Activated CD4-positive, alpha-beta T cell treated with anti-CD3 and anti-CD28 coated beads for 36 hours (primary cell): Measurements from ENCODE around the gene CCDC6. TPM values are rescaled to one million over a fixed set of nuclear protein-coding genes. Genes with fewer than 3 reads are reported as not detected.
"Not testable (repeated sequence)": the region's sequence is repeated elsewhere in the genome, so short reads cannot be mapped to it uniquely, and the experiment has no call there.

Experiments used
- ATAC-seq: fragments of 200-7000 bp; cut with Tn5 transposase; one replicate; pipeline ENCODE4 v1.10.0; 2021; ENCODE audit warnings: mild to moderate bottlenecking, moderate library complexity
- CTCF ChIA-PET: fragments of 350-600 bp; sonication (Branson Sonifier 250); formaldehyde crosslinking; loops from one replicate; lab custom pipeline; 2021; ENCODE audit warnings: antibody characterized with exemption; lab: Charles Lee
- POLR2A ChIA-PET: fragments of 350-600 bp; sonication (Branson Sonifier 250); formaldehyde crosslinking; loops from one replicate; lab custom pipeline; 2021; ENCODE audit warnings: antibody characterized with exemption, inconsistent platforms; lab: Charles Lee
- DNase-seq: peaks from one replicate; pipeline ENCODE4 v3.0.0-alpha.2; 2020
- H3K27ac Mint-ChIP-seq: one replicate; pipeline ENCODE4 v1.8.0; 2021; ENCODE audit warnings: mixed read lengths
- H3K27me3 Mint-ChIP-seq: one replicate; pipeline ENCODE4 v1.8.0; 2021; ENCODE audit warnings: mixed read lengths
- H3K36me3 Mint-ChIP-seq: one replicate; pipeline ENCODE4 v1.8.0; 2021; ENCODE audit warnings: low read depth, mixed read lengths
- H3K4me1 Mint-ChIP-seq: one replicate; pipeline ENCODE4 v1.8.0; 2021; ENCODE audit warnings: mixed read lengths
- H3K4me3 Mint-ChIP-seq: one replicate; pipeline ENCODE4 v1.8.0; 2021; ENCODE audit warnings: mild to moderate bottlenecking, moderate library complexity, mixed read lengths
- H3K9me3 Mint-ChIP-seq: one replicate; pipeline ENCODE4 v1.8.0; 2021; ENCODE audit warnings: low read depth, mixed read lengths
- intact Hi-C, 2 experiments: fragments of 100-400 bp; cut with DNase I in 1 of 2; cut with micrococcal nuclease in 1 of 2; formaldehyde crosslinking; loops; one replicate each; pipeline versions ENCODE4 v1.14.2 to v1.15.1; 2022 to 2024; cut with DNase I, micrococcal nuclease
- total RNA-seq, 2 experiments: library from RNA; stranded (reverse); gene quantifications; one replicate each; pipeline ENCODE4 v1.2.3, GENCODE V29; 2021

The CCDC6 gene
- total RNA-seq, 2 experiments from 2014 or later, result 49.7 to 53.0 TPM

DNA sequence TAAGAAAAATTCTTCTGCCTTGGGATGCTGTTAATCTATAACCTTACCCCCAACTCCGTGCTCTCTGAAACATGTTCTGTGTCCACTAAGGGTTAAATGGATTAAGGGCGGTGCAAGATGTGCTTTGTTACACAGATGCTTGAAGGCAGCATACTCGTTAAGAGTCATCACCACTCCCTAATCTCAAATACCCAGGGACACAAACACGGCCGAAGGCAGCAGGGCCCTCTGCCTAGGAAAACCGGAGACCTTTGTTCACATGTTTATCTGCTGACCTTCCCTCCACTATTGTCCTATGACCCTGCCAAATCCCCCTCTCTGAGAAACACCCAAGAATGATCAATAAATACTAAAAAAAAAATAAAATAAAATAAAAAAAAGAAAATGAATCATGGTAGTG lies 161.6 kb downstream of the CCDC6 start:
- POLR2A ChIA-PET, H3K27ac Mint-ChIP-seq, H3K4me1 Mint-ChIP-seq, H3K27me3 Mint-ChIP-seq, ATAC-seq, H3K9me3 Mint-ChIP-seq, CTCF ChIA-PET, H3K36me3 Mint-ChIP-seq, DNase-seq, H3K4me3 Mint-ChIP-seq, intact Hi-C loops: not testable (repeated sequence)

DNA sequence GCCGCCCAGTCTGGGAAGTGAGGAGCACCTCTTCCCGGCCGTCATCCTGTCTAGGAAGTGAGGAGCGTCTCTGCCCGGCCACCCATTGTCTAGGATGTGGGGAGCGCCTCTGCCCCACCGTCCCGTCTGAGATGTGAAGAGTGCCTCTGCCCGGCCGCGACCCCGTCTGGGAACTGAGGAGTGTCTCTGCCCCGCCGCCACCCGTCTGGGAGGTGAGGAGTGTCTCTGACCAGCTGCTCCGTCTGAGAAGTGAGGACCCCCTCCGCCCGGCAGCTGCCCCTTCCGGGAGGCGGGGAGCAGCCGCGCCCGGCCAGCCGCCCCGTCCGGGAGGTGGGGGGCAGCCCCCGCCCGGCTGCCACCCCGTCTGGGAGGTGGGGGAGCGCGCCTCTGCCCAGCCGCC lies 162.2 kb downstream of the CCDC6 start:
- DNase-seq, H3K27me3 Mint-ChIP-seq, CTCF ChIA-PET, H3K36me3 Mint-ChIP-seq, H3K27ac Mint-ChIP-seq, H3K4me3 Mint-ChIP-seq, H3K9me3 Mint-ChIP-seq, ATAC-seq, intact Hi-C loops, POLR2A ChIA-PET, H3K4me1 Mint-ChIP-seq: not testable (repeated sequence)

DNA sequence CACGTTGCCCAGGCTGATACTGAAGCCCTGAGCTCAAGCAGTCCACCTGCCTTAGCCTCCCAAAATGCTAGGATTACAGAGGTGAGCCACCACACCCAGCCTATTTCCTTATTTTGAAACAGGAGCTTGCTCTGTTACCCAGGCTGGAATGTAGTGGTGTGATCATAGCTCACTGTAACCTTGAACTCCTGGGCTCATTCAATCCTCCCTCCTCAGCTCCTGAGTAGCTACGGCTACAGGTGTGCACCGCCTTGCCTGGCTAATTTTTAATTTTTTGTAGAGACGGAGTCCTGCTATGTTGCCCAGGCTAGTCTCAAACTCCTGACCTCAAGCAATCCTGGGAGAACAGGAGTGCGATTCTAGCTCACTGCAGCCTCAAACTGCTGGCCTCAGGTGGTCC lies 164.8 kb downstream of the CCDC6 start:
- no peak overlapping the region for H3K27ac Mint-ChIP-seq
- ChIA-PET POLR2A (no interaction called here), CTCF (no interaction called here)
- DNase-seq, result no peak
- H3K9me3 Mint-ChIP-seq, result no peaks in the 10 kb centered on the region
- H3K4me1 Mint-ChIP-seq, result no peaks in the 10 kb centered on the region
- intact Hi-C loops, result no loop called here
- peaks cover 7% of the 10 kb centered on the region for H3K27me3 Mint-ChIP-seq
- no peak for ATAC-seq
- H3K4me3 Mint-ChIP-seq, result no peak overlapping the region
- H3K36me3 Mint-ChIP-seq, result no peaks in the 10 kb centered on the region

DNA sequence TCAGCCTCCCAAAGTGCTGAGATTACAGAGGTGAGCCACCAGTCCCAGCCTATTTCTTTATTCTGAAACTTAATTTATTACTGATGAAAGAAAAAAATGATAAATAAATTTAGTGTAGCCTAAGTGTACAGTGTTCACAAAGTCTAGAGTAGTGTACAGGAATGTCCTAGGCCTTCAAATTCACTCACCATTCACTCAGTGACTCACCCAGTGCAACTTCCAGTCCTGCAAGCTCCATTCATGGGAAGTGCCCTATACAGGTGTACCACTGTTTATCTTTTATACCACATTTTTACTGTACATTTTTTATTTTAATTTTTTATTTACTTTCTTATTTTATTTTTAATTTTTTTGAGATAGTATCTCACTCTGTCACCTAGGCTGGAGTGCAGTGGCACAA lies 165.3 kb downstream of the CCDC6 start:
- intact Hi-C loops, result no loop called here
- no peak overlapping the region for H3K4me3 Mint-ChIP-seq
- DNase-seq (no peak), ATAC-seq (no peak)
- CTCF ChIA-PET, result no interaction called here
- POLR2A ChIA-PET, result no interaction called here
- no peak overlapping the region for H3K27ac Mint-ChIP-seq
- no peaks in the 10 kb centered on the region for H3K36me3 Mint-ChIP-seq
- peaks cover 7% of the 10 kb centered on the region for H3K27me3 Mint-ChIP-seq
- no peaks in the 10 kb centered on the region for H3K4me1 Mint-ChIP-seq
- H3K9me3 Mint-ChIP-seq, result no peaks in the 10 kb centered on the region

Other genes starting within 250 kb of the CCDC6 start
- gene SLC16A9, start 196.7 kb downstream of the CCDC6 start, total RNA-seq, result 1 to 10 TPM; 1.0 to 1.4 TPM
- not detected for gene MRLN, start 153.1 kb downstream of the CCDC6 start, total RNA-seq